ENCODE measurements around the gene RAB3B. TPM values are rescaled to one million over a fixed set of nuclear protein-coding genes. Genes with fewer than 3 reads are reported as not detected.

RAB3B gene
- total and polyA plus RNA-seq, 9 of the 15 experiments (the other 6 are each of a cell fraction or from before 2014, with no cell fraction given) = 0.07 to 0.47 (median 0.27) TPM

DNA sequence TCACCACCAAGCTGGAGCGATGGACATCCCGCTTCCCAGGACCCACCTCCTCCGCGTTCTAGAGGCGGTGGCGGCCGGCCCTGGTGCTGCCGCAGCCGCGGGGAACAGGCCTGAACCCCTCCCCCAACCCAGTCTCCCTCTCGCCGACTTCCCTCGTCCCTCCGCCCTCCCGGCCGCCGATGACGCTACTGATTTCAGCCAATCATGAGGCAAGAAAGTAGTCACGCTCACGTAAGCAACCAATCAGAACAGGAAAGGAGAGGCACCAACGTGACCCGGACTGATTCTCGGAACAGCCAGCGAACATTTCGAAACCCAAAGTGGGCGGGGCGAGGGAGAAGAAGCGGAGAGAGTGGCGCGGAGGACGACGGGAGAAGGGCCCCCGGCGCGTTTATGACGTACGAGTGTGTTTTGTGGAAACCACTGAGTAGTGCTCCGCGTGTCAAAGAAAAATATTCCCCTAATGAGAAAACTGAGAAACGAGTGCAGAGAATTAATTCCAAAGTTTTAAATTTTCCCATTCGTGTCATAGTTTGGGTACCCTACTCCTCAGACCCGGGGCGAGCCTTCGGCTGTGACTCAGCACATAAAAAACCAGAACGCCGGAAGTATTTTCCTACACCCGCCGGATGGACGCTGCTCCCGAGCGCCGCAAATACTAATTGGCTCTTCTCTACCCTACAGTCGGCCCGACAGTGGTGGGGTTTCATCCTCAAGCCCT lies 111.7 kb downstream of the RAB3B start, which contains the start of gene NRDC (continued):
- peak; percentile 37 to 63 for TF ChIP-seq AFF1 (IDR thresholded peaks at IDR 0.05; ENCODE audit: low read depth in 1 of 2, partially characterized antibody in 2 of 2)
- 0 out of 2 replicates have a peak, but pooled peaks have one; percentile 1 for TF ChIP-seq TCF7 (IDR thresholded peaks at IDR 0.05; ENCODE audit: borderline replicate concordance)
- peak in 1 of 2 experiments; percentile 28; a peak in 1 of 3 replicates for TF ChIP-seq CBX3 (IDR thresholded peaks at IDR 0.05; ENCODE audit: borderline replicate concordance in 1 of 2, low read length in 2 of 2)
- no peak for TF ChIP-seq KLF6 (CRISPR knock-in tag; IDR thresholded peaks at IDR 0.05; ENCODE audit: borderline replicate concordance)
- TF ChIP-seq CTCFL (IDR thresholded peaks at IDR 0.05; ENCODE audit: borderline replicate concordance, insufficient read depth, low read depth, low read length, poor library complexity, severe bottlenecking) = no peak
- TF ChIP-seq, protein P1, sequence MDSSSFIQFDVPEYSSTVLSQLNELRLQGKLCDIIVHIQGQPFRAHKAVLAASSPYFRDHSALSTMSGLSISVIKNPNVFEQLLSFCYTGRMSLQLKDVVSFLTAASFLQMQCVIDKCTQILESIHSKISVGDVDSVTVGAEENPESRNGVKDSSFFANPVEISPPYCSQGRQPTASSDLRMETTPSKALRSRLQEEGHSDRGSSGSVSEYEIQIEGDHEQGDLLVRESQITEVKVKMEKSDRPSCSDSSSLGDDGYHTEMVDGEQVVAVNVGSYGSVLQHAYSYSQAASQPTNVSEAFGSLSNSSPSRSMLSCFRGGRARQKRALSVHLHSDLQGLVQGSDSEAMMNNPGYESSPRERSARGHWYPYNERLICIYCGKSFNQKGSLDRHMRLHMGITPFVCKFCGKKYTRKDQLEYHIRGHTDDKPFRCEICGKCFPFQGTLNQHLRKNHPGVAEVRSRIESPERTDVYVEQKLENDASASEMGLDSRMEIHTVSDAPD (CRISPR knock-in tag; IDR thresholded peaks at IDR 0.05) = no peak
- TF ChIP-seq, protein P2, sequence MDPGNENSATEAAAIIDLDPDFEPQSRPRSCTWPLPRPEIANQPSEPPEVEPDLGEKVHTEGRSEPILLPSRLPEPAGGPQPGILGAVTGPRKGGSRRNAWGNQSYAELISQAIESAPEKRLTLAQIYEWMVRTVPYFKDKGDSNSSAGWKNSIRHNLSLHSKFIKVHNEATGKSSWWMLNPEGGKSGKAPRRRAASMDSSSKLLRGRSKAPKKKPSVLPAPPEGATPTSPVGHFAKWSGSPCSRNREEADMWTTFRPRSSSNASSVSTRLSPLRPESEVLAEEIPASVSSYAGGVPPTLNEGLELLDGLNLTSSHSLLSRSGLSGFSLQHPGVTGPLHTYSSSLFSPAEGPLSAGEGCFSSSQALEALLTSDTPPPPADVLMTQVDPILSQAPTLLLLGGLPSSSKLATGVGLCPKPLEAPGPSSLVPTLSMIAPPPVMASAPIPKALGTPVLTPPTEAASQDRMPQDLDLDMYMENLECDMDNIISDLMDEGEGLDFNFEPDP (CRISPR knock-in tag; IDR thresholded peaks at IDR 0.05) = no peak
- peak; percentile 98 for TF ChIP-seq GABPA (tag; conservative IDR thresholded peaks at IDR 0.05; ENCODE audit: low read depth)
- peak; percentile 94 for TF ChIP-seq POLR2A (conservative IDR thresholded peaks at IDR 0.05)
- TF ChIP-seq PTTG1 (tag; IDR thresholded peaks at IDR 0.05; ENCODE audit: low read depth) = no peak
- TF ChIP-seq ZNF217 (CRISPR knock-in tag; IDR thresholded peaks at IDR 0.05) = no peak
- peak; percentile 83 for TF ChIP-seq ATF1 (CRISPR knock-in tag; IDR thresholded peaks at IDR 0.05)
- TF ChIP-seq ATF1 (tag; IDR thresholded peaks at IDR 0.05) = peak; percentile 100
- TF ChIP-seq COPS2 (conservative IDR thresholded peaks at IDR 0.05) = no peak
- TF ChIP-seq BRF2 (IDR thresholded peaks at IDR 0.05; ENCODE audit: borderline replicate concordance, insufficient read depth, insufficient read length) = no peak
- TF ChIP-seq KDM5B (IDR thresholded peaks at IDR 0.05; ENCODE audit: insufficient replicate concordance, low read depth, low read length) = peak; percentile 91
- TF ChIP-seq MAFK (IDR thresholded peaks at IDR 0.05; ENCODE audit: low read length) = peak; percentile 84
